NOMO-1 treated with dmso at 0.1 percent for 144 hours (cell line): Measurements from ENCODE around the gene DKK2.

Experiments
- DNase-seq: peaks from one replicate; lab custom pipeline; 2025; ENCODE audit not compliant: unreplicated experiment; lab: John Stamatoyannopoulos, UW

DKK2 gene

DNA sequence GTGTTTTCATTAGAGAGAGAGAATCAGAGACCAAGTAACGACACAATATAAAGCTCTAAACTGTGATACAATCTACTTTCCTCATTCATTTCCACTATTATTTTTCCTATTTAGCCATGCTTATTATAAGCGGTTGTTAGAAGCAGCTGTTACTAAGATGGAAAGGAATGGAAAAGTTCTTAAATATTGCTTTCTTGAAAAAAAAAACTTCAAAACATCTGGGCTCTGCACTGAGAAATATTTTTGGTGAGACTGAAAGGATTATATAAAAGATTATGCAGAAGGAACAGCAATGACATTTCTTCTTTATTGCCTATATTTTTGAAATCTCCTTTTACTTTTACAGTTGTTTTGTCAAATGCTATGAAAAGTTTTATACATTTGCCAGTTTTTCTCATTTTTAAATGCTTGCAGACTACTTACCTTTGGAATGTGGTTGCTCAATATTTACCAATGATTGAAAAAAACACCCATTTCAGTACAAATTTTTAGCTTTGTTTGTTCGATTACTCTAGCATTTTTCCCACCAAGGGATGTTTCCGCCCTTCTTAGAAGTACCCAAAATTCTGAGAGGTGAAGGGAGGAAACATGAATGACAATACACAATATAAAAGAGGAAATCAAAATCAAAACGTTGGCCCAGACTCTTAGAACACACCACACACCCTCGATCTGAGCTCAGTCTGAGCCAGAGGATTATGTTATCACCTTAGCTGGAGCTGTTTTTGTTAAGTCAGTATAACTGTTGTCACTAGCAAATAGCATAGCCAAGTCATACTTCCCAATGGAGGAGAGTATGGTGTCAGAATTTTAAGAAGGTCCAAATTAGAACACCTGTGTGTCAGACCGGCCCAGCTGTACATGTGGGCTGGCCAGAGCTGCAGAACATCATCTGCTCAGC, 18.4 kb downstream of the DKK2 start:
- DNase-seq: no peak

DNA sequence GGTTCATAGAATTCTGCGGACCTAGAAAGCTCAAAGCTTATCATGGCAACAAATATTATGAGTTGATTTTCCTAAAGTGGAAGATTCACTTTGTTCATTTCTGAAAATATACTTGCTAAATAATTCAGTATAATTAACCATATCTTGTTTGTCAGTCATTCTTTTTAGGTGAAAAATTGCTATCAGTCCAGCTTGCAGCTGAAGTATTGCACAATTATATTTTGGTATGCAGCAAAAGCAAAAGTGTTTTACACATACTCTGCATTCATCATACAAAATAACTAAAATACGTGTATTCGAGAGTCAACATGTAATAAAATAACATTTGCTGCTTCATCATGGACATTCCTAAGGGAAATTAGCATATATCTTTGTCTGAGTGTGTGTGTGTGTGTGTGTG, 24.8 kb downstream of the DKK2 start:
- no peak for DNase-seq

DNA sequence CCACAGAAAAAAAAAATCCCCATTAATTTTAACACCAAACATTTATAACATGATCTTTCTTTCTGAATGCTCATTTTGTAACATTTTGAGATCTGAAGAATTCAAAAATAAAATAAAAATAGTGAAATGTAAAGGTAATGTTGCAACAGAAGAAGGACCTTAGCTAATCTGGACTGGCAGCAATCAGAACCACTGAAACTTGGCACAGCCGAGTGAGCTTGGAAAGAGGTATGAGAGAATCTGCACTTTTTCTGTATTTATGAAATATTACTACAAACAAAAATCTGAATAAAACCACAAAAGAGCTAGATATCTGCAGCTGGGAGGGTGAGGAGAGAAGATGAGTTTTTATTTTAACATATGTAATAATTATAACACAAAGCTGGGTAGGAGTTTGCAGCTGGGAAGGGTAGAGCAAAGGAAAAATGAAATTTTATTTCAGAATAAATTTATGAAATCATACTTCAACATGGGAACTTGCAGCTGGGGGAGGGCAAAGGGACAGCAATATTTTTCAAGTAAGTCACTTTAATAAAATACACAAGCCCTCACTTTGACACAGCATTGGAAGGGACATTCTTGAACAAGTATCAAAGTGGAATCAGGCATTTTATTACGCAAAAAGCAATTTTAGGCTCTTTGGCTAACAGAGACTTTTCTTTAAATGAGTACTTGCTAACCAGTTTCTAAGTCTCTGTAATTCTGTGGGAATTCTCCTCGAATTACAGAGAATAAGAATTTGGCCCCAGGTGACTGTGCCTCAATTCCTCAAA, 26.7 kb downstream of the DKK2 start:
- DNase-seq: no peak

DNA sequence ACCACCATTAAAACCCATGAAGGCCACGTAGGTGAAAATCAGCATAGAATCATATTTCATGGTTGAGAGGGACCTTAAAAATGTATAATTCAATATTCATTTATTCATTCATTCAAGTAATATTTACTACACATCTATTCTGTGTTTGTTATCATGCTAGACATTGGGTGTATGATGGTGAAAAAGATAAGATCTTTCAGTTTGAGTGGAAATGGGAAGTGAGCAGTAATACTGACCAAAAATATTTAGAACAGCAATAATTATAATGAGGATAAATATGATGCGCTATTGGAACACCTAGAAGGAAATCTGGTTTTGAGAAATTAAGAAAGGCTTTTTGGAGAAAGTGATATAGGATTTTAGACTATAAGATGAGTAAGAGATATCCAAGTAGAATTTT, 28.0 kb downstream of the DKK2 start:
- DNase-seq: no peak

DNA sequence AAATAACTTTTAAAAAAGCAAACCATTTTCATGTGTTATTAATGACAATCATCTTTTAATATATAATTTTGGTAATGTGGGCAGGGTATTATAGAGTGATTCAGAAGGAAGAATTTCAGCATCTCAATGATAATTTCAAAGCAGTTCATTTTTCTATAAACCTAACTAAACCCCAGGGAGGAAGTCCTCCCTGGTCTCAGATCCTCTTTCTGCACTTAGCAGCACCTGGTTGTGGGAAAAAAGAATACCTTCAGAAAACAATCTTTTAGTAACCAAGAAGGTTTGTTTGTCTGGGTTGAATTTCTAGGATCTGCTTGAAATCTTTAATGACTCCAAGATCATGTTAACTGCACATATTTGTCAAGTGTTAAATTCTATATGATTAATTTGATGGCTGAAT, 29.9 kb downstream of the DKK2 start:
- DNase-seq: no peak

DNA sequence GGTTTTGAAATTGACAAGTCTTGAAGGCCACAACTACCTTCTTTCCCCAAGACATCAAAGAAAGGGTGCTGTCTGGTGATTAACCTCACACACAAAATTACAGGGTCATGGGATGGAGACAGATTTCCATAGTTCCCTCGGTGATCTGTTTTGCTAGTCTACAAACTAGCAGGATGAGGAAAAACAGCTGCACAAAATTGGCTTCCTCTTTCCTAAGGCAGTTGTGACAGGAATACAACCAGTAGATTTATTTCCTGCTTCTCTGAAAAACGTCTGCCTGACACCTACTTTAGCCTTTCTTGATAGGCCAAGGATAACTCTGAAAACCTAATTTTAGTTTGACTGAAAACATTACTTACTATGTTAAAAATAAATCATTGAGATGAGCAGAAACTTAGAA, 39.6 kb downstream of the DKK2 start:
- DNase-seq: peak; percentile 40

DNA sequence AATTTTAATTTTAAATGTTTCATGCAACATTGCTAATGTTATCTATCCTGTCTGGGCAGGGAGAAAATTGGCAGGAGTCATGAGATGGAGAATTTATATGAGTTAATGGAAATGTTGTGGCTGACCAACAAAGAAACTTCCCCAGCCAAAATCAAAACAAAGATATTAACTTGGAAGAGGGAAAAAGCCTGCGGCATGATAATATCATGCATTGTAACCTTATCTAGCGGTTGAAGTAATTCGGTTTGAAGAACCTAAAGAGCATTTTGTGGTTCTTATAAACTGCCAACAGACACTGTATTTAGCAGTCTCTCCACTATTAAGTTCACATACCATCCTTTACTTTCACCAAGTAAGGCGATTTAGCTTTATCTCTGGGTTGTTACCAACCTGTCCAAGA, 42.3 kb downstream of the DKK2 start:
- DNase-seq: no peak

DNA sequence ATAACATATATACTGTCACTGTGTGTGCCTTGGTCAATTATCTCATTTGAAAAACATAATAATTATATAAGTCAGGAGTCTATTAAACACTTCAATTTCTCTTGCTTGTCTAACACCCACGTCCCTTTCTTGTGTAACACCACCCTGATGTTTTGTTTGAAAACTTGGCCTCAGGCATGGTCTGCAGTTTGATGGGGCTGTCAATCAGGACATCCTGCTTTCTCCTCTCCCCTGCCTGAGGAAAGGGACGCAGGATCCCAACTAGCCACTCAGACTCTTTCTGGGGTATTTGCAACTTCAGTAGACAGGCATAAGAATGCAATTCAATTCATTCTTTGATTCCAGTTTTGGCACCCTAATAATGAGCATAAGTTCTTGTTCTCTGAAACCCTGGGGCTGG, 48.8 kb downstream of the DKK2 start:
- no peak for DNase-seq

DNA sequence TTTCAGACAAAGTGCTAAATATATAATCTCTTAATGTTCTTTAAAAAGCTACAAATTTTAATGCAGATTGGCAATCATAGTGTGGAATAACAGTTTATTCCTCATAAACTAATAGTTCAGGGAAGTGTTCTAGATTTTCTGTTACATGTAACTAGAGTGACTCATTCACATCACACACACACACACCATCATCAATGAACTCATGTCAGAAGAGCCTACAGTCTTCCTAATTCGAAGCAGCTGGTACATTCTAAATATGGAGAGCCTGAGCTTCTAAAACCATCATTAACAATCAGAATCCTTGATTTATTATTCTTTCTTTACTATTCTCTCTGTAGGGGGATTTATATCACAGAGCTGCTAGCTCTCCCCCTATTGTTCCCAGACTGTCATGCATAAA, 49.6 kb downstream of the DKK2 start:
- peak; percentile 40 for DNase-seq

DNA sequence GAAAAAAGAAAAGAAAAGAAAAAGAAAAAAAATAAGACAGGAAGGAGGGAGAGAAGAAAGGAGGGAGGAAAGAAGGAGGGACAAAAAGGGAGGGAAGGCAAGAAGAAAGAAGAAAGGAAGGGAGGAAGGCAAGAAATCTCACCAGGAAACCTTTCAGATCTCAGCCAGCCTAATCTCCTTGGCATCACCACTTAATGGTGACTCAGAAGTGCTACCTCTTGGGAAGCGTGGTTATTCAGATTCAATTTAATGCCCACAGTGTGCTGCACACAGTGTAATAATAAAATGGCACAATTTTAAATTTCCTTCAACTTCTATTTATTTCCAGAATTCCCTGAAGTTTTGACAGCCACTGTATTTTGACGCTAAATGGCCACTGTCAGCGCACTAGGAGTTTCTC, 50.3 kb downstream of the DKK2 start:
- no peak for DNase-seq

DNA sequence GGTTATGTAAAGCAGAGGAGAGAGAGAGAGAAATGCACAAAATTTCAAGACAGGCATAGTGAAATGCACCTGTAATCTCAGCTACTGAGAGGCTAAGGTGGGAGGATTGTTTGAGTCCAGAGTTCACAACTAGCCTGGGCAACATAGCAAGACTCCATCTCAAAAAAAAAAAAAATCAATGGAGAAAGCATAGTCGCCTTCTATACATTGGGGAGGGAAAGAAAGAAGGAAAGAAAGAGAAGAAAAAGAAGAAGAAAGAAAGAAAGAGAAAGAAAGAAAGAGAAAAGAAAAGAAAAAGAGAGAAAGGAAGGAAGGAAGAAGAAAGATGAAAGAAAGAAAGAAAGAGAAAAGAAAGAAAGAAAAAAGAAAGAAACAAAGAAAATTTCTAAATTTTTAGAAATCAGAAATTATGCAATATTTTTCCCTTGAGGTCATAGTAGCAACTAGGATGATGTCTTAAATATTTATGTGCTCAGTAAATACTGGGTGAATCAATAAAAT, 53.4 kb downstream of the DKK2 start:
- no peak for DNase-seq

DNA sequence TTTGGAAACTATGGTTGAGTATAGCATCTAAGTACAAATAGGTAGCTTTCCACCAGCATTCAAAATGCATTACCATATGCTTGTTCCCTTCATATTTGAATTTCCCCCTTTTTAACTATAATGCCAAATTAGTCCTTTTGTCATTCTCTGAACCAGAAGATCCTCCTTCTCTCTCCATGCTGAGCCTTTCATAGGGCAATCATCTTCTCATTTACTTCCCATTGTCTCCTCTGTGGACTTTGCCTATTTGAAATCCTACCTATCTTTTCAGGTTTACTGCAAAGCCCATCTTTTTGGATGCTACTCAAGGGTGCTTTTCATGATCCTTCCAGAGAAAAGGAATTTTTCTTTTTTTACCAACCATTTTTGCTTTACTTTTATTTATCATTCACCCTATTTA, 54.7 kb downstream of the DKK2 start:
- DNase-seq: no peak

DNA sequence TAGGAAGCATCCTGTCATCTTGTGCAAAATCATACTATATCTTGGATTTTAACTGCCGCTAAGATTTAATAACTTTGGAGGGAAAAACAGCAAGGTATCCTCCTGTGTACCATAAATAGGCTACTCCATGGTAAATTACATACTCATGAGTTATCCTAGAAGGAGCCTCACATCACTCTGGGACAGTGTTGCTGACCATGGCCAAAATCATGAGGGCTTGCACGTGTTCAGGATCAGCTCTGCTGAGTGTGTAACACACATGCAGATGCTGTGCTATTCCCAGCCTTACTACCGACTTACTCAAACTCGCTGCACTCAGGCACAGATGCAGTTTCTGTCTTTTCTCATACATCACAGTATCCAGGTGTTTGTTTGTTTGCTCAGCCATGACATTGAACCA, 56.6 kb downstream of the DKK2 start:
- DNase-seq: no peak

DNA sequence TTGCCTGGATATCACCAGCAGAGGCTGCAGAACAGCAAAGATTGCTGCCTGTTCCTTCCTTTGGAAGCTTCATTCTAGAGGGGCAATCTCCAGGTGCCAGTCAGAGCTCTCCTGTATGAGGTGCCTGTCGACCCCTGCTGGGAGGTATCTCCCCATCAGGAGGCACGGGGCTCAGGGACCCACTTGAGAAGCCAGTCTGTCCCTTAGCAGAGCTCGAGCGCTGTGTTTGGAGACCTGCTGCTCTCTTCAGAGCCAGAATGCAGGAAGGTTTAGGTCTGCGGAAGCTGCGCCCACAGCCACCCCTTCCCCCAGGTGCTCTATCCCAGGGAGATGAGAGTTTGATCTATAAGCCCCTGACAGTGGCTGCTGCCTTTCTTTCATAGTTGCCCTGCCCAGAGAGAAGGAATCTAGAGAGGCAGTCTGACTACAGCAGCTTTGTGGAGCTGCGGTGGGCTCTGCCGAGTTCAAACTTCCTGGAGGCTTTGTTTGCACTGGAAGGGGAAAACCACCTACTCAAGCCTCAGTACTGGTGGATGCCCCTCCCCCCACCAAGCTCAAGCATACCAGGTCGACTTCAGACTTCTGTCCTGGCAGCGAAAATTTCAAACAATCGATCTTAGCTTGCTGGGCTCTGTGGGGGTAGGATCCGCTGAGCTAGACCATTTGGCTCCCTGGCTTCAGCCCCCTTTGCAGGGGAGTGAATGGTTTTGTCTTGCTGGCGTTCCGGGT, 57.9 kb downstream of the DKK2 start:
- DNase-seq: no peak

DNA sequence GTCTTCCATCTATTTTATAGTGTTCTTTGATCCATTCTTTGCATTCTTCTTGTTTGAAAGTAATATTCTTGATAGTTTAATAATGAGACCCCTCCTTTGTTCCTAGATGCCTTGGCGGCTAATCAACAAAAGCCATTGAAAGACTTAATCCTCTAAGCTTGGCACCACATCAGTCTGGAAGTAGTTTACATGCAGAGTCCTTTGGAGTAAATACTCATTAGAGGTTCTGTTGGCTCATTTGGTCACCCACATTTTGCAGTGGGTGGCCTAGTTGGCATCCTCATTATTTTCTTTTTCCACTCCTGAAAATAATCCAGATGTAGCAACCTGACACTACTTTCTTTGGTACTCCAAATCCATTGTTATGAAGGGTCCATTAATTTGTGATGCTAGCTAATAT, 64.5 kb downstream of the DKK2 start:
- DNase-seq: no peak

DNA sequence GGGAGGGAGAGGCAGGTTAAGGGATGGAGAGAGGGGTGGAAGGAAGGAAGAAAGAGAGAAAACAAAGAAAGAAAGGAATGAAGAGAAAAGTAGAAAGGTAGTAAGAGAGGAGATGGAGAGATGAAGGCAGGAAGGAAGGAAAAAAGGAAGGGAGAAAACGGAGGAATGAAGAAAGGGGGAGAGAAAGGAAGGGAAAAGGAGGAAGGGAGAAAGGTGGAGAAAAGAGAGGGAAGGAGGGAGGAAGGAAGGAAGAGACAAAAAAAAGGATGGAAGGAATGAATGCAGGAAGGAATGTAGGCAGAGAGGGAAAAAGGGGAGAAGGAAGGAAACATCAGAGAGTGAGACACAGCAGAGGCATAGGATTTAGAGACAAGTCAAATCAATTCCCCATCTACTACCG, 68.2 kb downstream of the DKK2 start:
- DNase-seq: no peak

DNA sequence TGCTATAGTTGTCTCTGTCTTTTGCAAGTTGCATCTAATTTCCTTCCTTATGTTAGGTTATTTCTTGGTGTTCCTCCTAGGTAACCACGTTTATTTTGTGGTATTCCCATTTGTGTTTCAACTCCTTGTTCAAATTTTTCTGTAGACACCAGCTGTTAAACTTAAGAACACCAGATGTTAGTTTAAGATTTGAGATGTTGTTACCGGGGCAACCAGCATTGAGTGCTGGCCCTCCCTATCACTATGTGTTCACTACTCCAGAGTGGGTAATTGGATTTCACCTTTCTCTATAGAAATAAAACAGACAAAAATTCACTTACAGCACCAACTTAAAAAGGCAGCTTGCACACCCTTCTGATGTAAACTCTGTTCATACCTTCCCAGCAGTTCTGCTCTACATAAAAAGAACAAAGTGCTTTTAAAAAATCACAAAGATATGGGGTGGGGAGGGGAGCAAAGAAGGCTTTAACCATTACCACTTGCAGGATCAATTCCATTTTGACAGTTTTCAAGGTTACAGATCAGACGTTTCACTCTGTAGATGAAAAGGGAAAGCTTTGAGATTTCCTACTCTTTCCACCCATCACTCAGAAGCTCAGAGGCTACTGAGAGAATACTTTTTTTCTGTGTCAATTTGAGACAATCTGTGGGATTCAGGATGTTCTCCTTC, 82.9 kb downstream of the DKK2 start:
- no peak for DNase-seq

DNA sequence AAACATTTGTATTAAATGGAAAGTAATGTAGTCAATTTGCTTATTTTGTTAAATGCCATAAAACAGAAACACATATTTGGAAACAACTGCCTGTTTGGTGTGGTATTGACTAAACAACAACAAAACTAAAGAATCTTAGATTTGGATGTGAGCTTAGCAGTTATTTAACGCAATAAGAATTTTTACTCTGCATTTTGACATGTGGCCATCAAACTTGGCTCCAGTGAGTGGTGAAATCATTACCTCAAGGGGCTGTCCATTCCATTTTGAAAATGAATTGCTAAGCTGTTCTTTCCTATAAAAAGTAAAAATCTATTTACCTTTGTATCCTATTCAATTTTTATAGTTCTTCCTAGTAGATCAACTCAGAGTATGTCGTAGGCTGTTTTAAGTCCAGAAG, 84.2 kb downstream of the DKK2 start:
- no peak for DNase-seq

DNA sequence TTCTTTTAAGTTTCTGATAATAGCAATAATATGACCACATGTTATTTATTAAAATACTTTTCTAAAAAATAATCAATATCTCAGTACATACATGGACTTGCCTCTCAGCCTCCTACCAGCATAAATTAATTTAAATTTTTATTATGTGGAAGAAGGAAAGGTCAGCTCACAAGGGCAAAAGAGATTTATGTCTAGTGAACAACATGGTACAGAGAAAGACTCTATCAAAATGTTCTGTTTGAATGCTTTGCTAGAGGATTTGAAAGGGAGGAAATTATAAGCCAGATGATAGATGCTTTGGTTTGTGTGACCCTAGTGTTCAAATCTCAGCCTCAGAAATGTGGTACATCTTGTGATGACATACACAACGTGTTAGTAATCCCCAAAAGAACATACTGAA, 94.3 kb downstream of the DKK2 start:
- DNase-seq: no peak

DNA sequence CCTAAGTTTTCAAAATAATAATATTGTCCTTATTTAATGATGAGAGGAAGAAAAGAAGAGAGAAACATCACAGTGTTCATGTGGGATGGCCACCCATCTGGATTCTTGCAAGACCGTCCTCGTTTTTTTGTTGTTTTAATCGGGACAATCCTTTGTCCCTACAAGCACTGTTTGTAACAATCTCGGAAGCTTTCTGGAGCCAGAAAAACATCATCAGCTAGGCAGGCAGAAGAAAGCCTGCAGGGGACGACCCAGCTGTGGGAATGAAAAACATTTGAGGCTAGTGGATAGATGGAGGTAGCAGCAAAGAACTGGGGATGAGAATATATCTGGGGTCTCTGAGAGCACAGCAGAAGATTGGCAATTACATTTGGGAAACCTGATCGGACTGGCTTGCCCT, 105.6 kb downstream of the DKK2 start:
- DNase-seq: no peak

DNA sequence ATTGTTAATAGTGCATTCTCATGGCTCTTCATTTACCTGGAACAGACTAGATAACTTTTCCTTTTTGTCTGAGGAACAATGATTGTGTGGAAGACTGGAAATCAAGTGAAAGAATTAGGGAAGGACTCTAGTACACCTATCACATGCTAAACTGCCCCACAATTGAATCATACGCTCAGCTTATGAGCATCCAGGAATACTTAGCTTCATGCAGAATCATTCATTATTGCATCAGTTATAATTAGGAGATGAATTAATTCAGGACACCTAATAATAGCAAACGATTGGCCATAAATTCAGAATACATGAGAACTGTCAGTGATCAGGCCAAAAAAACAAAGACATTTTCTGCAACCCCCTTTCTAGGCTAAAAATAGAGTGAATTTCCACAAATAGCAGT, 106.9 kb downstream of the DKK2 start:
- DNase-seq: no peak
